ENCODE results near the gene CYBA. TPM values are rescaled to one million over a fixed set of nuclear protein-coding genes. Genes with fewer than 3 reads are reported as not detected.
A peak's percentile ranks its signal among the peaks of the same experiment; 100 is the strongest.

Gene CYBA
- total and polyA plus RNA-seq, 9 of the 15 experiments (the other 6 are each of a cell fraction or from before 2014, with no cell fraction given), result 0.34 to 683 (median 93.0) TPM

- TF ChIP-seq RBBP5 (IDR thresholded peaks at IDR 0.05; ENCODE audit: borderline replicate concordance, insufficient read depth, low read length, poor library complexity, severe bottlenecking) (peak; percentile 35), ZBTB43 (CRISPR knock-in tag; IDR thresholded peaks at IDR 0.05) (no peak), POLR2A (conservative IDR thresholded peaks at IDR 0.05) (peak; percentile 89), ZBTB7A (IDR thresholded peaks at IDR 0.05; ENCODE audit: borderline replicate concordance, control insufficient read depth, low read depth, low read length) (peak; percentile 75), ZNF395 (CRISPR knock-in tag; IDR thresholded peaks at IDR 0.05) (0 out of 2 replicates have a peak, but pooled peaks have one; percentile 74), CEBPG (CRISPR knock-in tag; IDR thresholded peaks at IDR 0.05) (0 out of 2 replicates have a peak, but pooled peaks have one; percentile 44), CEBPG (tag; conservative IDR thresholded peaks at IDR 0.05 in 1 of 2, IDR thresholded peaks at IDR 0.05 in 1 of 2) (no peak), ZNF384 (IDR thresholded peaks at IDR 0.05; ENCODE audit: low read depth, low read length) (no peak), ZNF263 (CRISPR knock-in tag; IDR thresholded peaks at IDR 0.05; ENCODE audit: borderline replicate concordance) (0 out of 2 replicates have a peak, but pooled peaks have one; percentile 45), SUPT5H (IDR thresholded peaks at IDR 0.05) (peak; percentile 91), RBFOX2 (IDR thresholded peaks at IDR 0.05; ENCODE audit: low read depth, low read length) (peak; percentile 81), ZNF511 (CRISPR knock-in tag; IDR thresholded peaks at IDR 0.05) (peak; percentile 14; the same call in 1 of the 2 replicates)
- TF ChIP-seq, protein P1, sequence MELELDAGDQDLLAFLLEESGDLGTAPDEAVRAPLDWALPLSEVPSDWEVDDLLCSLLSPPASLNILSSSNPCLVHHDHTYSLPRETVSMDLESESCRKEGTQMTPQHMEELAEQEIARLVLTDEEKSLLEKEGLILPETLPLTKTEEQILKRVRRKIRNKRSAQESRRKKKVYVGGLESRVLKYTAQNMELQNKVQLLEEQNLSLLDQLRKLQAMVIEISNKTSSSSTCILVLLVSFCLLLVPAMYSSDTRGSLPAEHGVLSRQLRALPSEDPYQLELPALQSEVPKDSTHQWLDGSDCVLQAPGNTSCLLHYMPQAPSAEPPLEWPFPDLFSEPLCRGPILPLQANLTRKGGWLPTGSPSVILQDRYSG (tag; conservative IDR thresholded peaks at IDR 0.05; ENCODE audit: low read depth), result no peak
- TF ChIP-seq, protein P2, sequence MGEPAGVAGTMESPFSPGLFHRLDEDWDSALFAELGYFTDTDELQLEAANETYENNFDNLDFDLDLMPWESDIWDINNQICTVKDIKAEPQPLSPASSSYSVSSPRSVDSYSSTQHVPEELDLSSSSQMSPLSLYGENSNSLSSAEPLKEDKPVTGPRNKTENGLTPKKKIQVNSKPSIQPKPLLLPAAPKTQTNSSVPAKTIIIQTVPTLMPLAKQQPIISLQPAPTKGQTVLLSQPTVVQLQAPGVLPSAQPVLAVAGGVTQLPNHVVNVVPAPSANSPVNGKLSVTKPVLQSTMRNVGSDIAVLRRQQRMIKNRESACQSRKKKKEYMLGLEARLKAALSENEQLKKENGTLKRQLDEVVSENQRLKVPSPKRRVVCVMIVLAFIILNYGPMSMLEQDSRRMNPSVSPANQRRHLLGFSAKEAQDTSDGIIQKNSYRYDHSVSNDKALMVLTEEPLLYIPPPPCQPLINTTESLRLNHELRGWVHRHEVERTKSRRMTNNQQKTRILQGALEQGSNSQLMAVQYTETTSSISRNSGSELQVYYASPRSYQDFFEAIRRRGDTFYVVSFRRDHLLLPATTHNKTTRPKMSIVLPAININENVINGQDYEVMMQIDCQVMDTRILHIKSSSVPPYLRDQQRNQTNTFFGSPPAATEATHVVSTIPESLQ (CRISPR knock-in tag; IDR thresholded peaks at IDR 0.05), result peak; percentile 56; the same call in 1 of the 2 replicates
- TF ChIP-seq, protein P3, sequence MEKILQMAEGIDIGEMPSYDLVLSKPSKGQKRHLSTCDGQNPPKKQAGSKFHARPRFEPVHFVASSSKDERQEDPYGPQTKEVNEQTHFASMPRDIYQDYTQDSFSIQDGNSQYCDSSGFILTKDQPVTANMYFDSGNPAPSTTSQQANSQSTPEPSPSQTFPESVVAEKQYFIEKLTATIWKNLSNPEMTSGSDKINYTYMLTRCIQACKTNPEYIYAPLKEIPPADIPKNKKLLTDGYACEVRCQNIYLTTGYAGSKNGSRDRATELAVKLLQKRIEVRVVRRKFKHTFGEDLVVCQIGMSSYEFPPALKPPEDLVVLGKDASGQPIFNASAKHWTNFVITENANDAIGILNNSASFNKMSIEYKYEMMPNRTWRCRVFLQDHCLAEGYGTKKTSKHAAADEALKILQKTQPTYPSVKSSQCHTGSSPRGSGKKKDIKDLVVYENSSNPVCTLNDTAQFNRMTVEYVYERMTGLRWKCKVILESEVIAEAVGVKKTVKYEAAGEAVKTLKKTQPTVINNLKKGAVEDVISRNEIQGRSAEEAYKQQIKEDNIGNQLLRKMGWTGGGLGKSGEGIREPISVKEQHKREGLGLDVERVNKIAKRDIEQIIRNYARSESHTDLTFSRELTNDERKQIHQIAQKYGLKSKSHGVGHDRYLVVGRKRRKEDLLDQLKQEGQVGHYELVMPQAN (IDR thresholded peaks at IDR 0.05; ENCODE audit: borderline replicate concordance), result peak; percentile 35
These were observed at the start of gene CYBA (continued) for GRCh38 chr16:88650749-88651275.
